ENCODE measurements around the gene ADAM22.

Gene ADAM22

GRCh38 chr7:88073626-88074025, 139.6 kb downstream of the ADAM22 start:
- Mint-ChIP-seq H3K27ac (no peak overlapping the region), H3K4me1 (ENCODE audit: low read depth) (peaks cover 10% of the 10 kb centered on the region), H3K9me3 (no peaks in the 10 kb centered on the region), H3K27me3 (ENCODE audit: low read depth) (no peaks in the 10 kb centered on the region), H3K4me3 (no peak overlapping the region), H3K36me3 (ENCODE audit: low read depth) (no peaks in the 10 kb centered on the region)
- DNase-seq (ENCODE audit: low spot score): no peak

DNA sequence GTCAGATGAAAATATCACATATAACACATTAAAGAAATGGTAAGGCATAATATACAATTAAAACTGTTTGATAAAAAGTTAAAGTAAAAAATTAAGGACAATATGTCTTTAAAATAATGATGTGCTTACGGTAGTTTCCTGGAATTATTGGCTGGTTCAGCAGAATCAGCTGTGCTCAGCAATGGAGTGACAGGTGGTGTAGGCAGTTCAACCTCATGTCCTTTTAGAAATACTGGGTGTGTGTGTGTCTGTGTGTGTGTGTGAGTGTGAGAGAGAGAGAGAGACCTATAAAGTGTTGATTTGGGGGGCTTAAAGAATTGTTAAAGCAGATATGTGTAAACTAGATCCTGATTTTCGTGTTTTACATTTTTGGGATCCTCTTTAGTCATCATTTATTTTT, 141.2 kb downstream of the ADAM22 start:
- DNase-seq (ENCODE audit: low spot score): no peak
- H3K36me3 Mint-ChIP-seq (ENCODE audit: low read depth): no peaks in the 10 kb centered on the region
- peaks cover 10% of the 10 kb centered on the region for H3K4me1 Mint-ChIP-seq (ENCODE audit: low read depth)
- H3K27me3 Mint-ChIP-seq (ENCODE audit: low read depth): no peaks in the 10 kb centered on the region
- no peak overlapping the region for H3K27ac Mint-ChIP-seq
- no peak overlapping the region for H3K4me3 Mint-ChIP-seq
- H3K9me3 Mint-ChIP-seq: no peaks in the 10 kb centered on the region

DNA sequence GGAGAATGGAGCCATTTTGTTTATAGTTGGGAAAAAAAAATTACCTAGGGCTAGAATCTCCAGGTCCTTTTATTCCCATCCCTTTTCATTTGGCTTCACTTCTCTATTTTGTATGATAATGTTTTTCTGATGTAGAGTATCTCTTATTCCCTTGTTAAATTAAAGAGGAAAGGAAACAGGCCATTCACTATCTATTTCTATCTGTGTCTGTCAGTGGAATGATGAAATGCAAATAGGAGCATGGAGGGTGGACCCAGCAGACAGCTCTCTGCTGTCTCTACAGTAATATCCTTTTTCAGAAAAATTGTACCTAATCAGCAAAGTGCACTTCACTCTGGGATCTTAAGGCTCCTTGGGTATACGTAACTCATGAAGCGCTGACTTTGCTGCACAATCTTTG, 149.8 kb downstream of the ADAM22 start:
- no peak overlapping the region for H3K4me3 Mint-ChIP-seq
- no peaks in the 10 kb centered on the region for H3K36me3 Mint-ChIP-seq (ENCODE audit: low read depth)
- H3K4me1 Mint-ChIP-seq (ENCODE audit: low read depth): no peaks in the 10 kb centered on the region
- no peaks in the 10 kb centered on the region for H3K27me3 Mint-ChIP-seq (ENCODE audit: low read depth)
- H3K9me3 Mint-ChIP-seq: no peaks in the 10 kb centered on the region
- no peak overlapping the region for H3K27ac Mint-ChIP-seq
- DNase-seq (ENCODE audit: low spot score): no peak

DNA sequence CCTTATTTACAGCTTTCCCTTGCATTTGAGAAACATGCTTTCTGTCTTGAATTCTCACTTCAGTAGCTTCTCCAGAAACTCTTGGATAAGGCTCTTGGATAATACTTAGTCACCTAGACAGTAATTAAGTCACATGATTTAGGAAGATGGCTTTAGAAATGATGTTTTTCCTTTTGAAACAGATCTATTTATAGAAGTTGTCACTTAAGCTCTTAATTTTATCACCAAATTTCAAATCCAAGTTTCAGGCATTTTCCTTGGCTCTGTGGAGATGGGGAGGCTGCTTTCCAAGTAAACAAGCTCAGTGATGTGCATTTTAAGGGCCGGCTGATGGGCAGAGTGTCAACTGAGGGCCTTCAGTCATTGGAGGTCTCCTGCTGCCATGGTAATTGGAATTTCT, 155.5 kb downstream of the ADAM22 start:
- no peaks in the 10 kb centered on the region for H3K9me3 Mint-ChIP-seq
- no peaks in the 10 kb centered on the region for H3K27me3 Mint-ChIP-seq (ENCODE audit: low read depth)
- H3K4me3 Mint-ChIP-seq: no peak overlapping the region
- DNase-seq (ENCODE audit: low spot score): no peak
- no peak overlapping the region for H3K27ac Mint-ChIP-seq
- peaks cover 8% of the 10 kb centered on the region for H3K4me1 Mint-ChIP-seq (ENCODE audit: low read depth)
- no peaks in the 10 kb centered on the region for H3K36me3 Mint-ChIP-seq (ENCODE audit: low read depth)

DNA sequence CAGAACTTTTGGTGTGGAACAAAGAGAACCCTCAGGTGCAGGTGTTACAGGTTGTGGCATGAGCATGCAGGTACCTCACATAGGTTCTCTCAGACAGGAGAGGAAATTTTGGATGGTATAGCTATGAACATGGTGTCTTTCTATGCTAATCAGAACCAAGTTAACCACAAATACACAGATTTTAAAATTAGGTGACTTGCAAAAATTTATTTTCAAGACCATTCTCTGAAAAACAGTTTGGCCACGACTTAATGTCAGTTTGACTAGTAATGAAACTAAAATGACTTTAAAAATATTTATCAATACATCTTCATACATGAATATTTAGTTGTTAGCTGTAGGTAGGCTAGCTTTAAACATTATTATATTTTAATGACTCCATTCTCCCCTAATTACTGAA, 156.2 kb downstream of the ADAM22 start:
- Mint-ChIP-seq H3K4me3 (peak overlapping the region; percentile 12), H3K27ac (no peak overlapping the region)

DNA sequence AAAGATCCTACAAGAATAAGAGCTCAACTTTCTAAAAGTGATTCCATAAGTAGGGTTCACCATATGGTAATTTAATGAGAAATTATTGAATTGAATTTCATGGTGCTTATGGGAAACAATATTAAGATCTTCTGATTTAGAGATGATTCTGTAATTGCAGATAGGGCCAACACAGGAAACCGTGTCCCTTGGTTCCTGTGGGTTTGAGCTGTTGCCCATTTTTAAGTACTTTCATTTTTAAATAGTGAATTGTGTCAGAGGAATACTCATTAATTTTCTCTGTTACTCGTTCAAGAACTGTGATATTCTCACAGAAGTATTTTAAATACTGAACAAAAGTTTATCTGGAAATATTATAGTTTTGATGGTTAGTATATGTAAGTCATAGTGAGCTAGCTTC, 156.6 kb downstream of the ADAM22 start:
- Mint-ChIP-seq H3K27ac (no peak overlapping the region), H3K4me3 (peak overlapping the region; percentile 12), H3K27me3 (ENCODE audit: low read depth) (no peaks in the 10 kb centered on the region), H3K4me1 (ENCODE audit: low read depth) (peaks cover 8% of the 10 kb centered on the region), H3K36me3 (ENCODE audit: low read depth) (no peaks in the 10 kb centered on the region), H3K9me3 (no peaks in the 10 kb centered on the region)
- DNase-seq (ENCODE audit: low spot score): no peak

More for the DNA sequence above, 156.2 kb downstream of the ADAM22 start:
- no peaks in the 10 kb centered on the region for H3K27me3 Mint-ChIP-seq (ENCODE audit: low read depth)
- peaks cover 8% of the 10 kb centered on the region for H3K4me1 Mint-ChIP-seq (ENCODE audit: low read depth)
- DNase-seq (ENCODE audit: low spot score): no peak
- no peaks in the 10 kb centered on the region for H3K36me3 Mint-ChIP-seq (ENCODE audit: low read depth)
- H3K9me3 Mint-ChIP-seq: no peaks in the 10 kb centered on the region

DNA sequence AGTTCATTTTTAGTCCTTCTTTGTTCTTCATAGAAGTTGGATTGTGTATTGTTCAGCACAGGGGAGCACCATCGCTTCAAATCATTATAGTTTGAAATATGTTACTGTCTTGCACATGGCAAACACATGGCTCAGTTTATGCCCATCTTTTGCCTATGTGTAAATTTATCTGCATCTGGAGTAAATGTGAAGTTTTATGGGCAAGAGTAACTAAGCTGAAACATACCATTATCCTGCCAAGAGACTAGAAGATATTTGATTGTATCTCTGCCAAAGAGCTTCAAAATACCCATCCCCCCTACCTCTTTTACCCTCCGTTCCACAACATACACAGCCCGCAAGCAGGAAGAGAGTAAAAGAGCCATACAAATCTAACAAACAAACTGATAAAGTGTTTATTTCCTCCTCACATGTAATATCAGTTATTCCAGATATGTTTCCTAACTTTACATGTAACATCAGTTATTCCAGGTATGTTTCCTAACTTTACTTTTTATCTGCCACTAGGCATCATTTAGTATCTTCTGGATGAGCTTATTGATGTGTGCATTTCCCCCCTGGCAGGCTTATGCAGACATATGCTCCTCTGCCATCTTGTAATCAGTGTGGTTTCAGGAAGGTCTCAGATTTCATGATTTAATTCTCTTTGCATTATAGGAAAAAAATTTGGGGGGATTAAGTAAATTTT, 158.1 kb downstream of the ADAM22 start:
- Mint-ChIP-seq H3K36me3 (ENCODE audit: low read depth) (no peaks in the 10 kb centered on the region), H3K27me3 (ENCODE audit: low read depth) (no peaks in the 10 kb centered on the region), H3K27ac (no peak overlapping the region)

DNA sequence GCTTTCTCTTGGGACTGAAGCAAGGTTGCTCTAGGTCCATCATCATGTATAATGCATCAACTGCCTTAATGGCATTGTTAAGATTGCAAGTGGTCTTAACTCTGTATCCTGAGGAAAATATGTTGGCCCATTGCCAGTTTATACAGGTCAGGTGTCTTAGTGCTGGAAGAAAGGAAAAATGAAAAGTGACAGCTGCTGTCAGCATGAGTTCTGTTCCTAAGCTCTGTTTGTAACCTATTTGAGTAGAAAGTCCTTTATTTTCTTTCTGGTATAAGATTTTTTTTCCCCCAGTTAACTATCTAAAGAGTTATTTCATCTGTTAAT, 158.6 kb downstream of the ADAM22 start:
- Mint-ChIP-seq H3K27ac (no peak overlapping the region), H3K36me3 (ENCODE audit: low read depth) (no peaks in the 10 kb centered on the region), H3K9me3 (no peaks in the 10 kb centered on the region), H3K27me3 (ENCODE audit: low read depth) (no peaks in the 10 kb centered on the region), H3K4me1 (ENCODE audit: low read depth) (peaks cover 8% of the 10 kb centered on the region), H3K4me3 (no peak overlapping the region)
- DNase-seq (ENCODE audit: low spot score): no peak

More for the DNA sequence above, 158.1 kb downstream of the ADAM22 start:
- no peak for DNase-seq (ENCODE audit: low spot score)
- Mint-ChIP-seq H3K4me3 (no peak overlapping the region), H3K9me3 (no peaks in the 10 kb centered on the region), H3K4me1 (ENCODE audit: low read depth) (peaks cover 8% of the 10 kb centered on the region)

GRCh38 chr7:88101769-88102168, 167.7 kb downstream of the ADAM22 start:
- H3K9me3 Mint-ChIP-seq: no peaks in the 10 kb centered on the region
- H3K27me3 Mint-ChIP-seq (ENCODE audit: low read depth): peaks cover 2% of the 10 kb centered on the region
- no peaks in the 10 kb centered on the region for H3K36me3 Mint-ChIP-seq (ENCODE audit: low read depth)
- no peak overlapping the region for H3K27ac Mint-ChIP-seq
- H3K4me1 Mint-ChIP-seq (ENCODE audit: low read depth): peaks cover 8% of the 10 kb centered on the region
- H3K4me3 Mint-ChIP-seq: no peak overlapping the region
- no peak for DNase-seq (ENCODE audit: low spot score)

DNA sequence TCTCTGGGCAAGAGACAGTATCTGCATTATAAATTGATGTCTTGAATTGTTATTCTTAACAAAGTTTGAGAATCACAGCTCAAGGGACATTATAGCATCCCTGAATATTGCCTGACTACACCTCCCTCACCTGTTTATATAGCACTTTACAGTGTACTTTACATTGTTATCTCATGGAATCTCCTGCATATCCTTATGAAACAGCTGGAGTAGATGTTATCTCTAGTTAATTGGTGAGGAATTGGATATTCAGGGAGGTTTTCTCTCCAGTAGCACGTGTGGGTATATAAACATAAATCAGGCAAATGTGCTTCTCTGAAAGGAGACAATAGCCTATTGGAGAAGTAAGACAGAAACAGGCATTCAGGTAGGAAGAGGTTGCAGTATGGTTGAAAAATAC, 168.6 kb downstream of the ADAM22 start:
- no peaks in the 10 kb centered on the region for H3K36me3 Mint-ChIP-seq (ENCODE audit: low read depth)
- H3K4me1 Mint-ChIP-seq (ENCODE audit: low read depth): peaks cover 8% of the 10 kb centered on the region
- no peaks in the 10 kb centered on the region for H3K9me3 Mint-ChIP-seq
- no peak overlapping the region for H3K27ac Mint-ChIP-seq
- no peak for DNase-seq (ENCODE audit: low spot score)
- no peak overlapping the region for H3K4me3 Mint-ChIP-seq
- peaks cover 2% of the 10 kb centered on the region for H3K27me3 Mint-ChIP-seq (ENCODE audit: low read depth)

- no peak for DNase-seq (ENCODE audit: low spot score)
- H3K9me3 Mint-ChIP-seq: no peaks in the 10 kb centered on the region
- peaks cover 8% of the 10 kb centered on the region for H3K4me1 Mint-ChIP-seq (ENCODE audit: low read depth)
- H3K27ac Mint-ChIP-seq: no peak overlapping the region
- H3K36me3 Mint-ChIP-seq (ENCODE audit: low read depth): no peaks in the 10 kb centered on the region
- H3K27me3 Mint-ChIP-seq (ENCODE audit: low read depth): no peaks in the 10 kb centered on the region
- no peak overlapping the region for H3K4me3 Mint-ChIP-seq
Observed at GRCh38 chr7:88104732-88105131, 170.7 kb downstream of the ADAM22 start.

GRCh38 chr7:88105231-88105630, 171.2 kb downstream of the ADAM22 start:
- DNase-seq (ENCODE audit: low spot score): no peak
- Mint-ChIP-seq H3K4me3 (no peak overlapping the region), H3K4me1 (ENCODE audit: low read depth) (peaks cover 8% of the 10 kb centered on the region), H3K27ac (no peak overlapping the region), H3K27me3 (ENCODE audit: low read depth) (no peaks in the 10 kb centered on the region), H3K36me3 (ENCODE audit: low read depth) (no peaks in the 10 kb centered on the region), H3K9me3 (no peaks in the 10 kb centered on the region)

GRCh38 chr7:88106434-88106833, 172.4 kb downstream of the ADAM22 start:
- H3K27me3 Mint-ChIP-seq (ENCODE audit: low read depth): no peaks in the 10 kb centered on the region
- H3K4me1 Mint-ChIP-seq (ENCODE audit: low read depth): peaks cover 8% of the 10 kb centered on the region
- H3K9me3 Mint-ChIP-seq: no peaks in the 10 kb centered on the region
- H3K27ac Mint-ChIP-seq: peak overlapping the region; percentile 6
- H3K4me3 Mint-ChIP-seq: peak overlapping the region; percentile 27
- DNase-seq (ENCODE audit: low spot score): no peak
- H3K36me3 Mint-ChIP-seq (ENCODE audit: low read depth): no peaks in the 10 kb centered on the region

DNA sequence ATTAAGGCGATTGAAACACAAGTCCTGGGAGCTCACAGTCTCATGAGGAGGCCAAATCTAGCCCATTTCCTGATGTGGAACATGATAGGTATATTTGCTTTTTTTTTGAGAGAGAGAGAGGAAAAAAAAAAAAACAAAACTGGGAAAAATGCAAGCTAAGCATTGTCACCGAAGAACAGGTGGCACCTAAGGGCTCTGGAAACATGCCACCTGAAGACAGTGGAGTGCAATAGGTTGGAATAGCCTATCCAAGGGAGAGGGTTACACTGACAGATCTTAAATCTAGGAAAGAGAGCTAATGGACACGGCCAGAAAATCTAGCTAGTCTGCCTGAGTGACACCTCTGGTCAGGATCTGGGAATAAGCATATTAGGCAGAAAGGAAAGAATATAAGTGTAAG, 175.6 kb downstream of the ADAM22 start:
- Mint-ChIP-seq H3K36me3 (ENCODE audit: low read depth) (no peaks in the 10 kb centered on the region), H3K9me3 (no peaks in the 10 kb centered on the region), H3K27me3 (ENCODE audit: low read depth) (no peaks in the 10 kb centered on the region), H3K4me1 (ENCODE audit: low read depth) (peaks cover 7% of the 10 kb centered on the region), H3K27ac (no peak overlapping the region), H3K4me3 (no peak overlapping the region)
- no peak for DNase-seq (ENCODE audit: low spot score)

DNA sequence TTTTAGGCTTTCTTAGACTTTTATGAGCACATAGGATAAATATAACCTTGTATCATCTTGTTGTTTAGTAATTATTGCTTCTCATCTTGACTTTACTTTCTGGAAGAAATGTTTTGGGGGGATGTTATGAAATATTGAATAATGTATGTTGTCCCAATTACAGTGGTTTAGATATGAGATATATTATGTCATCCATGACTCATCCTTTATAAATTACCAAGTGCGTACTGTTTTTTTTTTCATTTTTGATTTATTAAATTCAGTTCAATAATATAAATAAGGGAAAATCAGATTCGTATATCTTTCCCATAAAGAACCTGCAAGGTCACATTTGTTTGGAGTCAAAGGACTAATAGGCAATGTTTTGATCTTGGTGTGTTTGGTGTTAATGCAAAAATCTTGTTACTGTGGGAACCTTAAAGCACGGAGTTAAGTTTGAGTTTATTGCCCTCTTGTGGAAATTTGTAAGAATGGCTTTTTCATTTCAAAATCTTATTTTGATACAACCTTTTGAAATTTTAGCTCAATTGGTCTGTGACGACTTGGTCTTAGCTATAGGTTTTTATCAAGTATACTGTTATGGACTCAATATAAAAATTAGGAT, 177.2 kb downstream of the ADAM22 start:
- DNase-seq (ENCODE audit: low spot score): no peak
- no peaks in the 10 kb centered on the region for H3K9me3 Mint-ChIP-seq
- no peak overlapping the region for H3K27ac Mint-ChIP-seq
- H3K4me1 Mint-ChIP-seq (ENCODE audit: low read depth): peaks cover 4% of the 10 kb centered on the region
- H3K36me3 Mint-ChIP-seq (ENCODE audit: low read depth): no peaks in the 10 kb centered on the region
- no peak overlapping the region for H3K4me3 Mint-ChIP-seq
- no peaks in the 10 kb centered on the region for H3K27me3 Mint-ChIP-seq (ENCODE audit: low read depth)
